HepG2 (cell line): ENCODE measurements around the gene GMEB1. TPM values are rescaled to one million over a fixed set of nuclear protein-coding genes. Genes with fewer than 3 reads are reported as not detected.

ENCODE experiments used
- ELF3 ChIP-seq: IDR thresholded peaks from 2 replicates; pipeline ENCODE4 v1.6.1; 2016; ENCODE audit warnings: missing genetic modification reagents, missing compliant biosample characterization
- FOXA1 ChIP-seq, 2 experiments: fragments of 450-650 bp in 1 of 2; sonication (generic) in 1 of 2; formaldehyde crosslinking in 1 of 2; IDR thresholded peaks; 2 replicates each; pipeline versions ENCODE4 v1.4.0 to v1.6.1; 2016 to 2020; ENCODE audit warnings: missing genetic modification reagents in 1 of 2
- MAFG ChIP-seq: sonication (generic); formaldehyde crosslinking; IDR thresholded peaks from 2 replicates; pipeline ENCODE4 v1.5.1; 2020; ENCODE audit warnings: mild to moderate bottlenecking, missing genetic modification reagents
- RERE ChIP-seq: IDR thresholded peaks from 2 replicates; pipeline ENCODE4 v1.6.1; 2016; ENCODE audit warnings: low read depth, missing genetic modification reagents, missing compliant biosample characterization
- RFX3 ChIP-seq: IDR thresholded peaks from 2 replicates; pipeline ENCODE4 v1.6.1; 2016; ENCODE audit warnings: missing biosample characterization, missing genetic modification reagents
- SP2 ChIP-seq: sonication (generic); formaldehyde crosslinking; IDR thresholded peaks from 2 replicates; pipeline ENCODE4 v1.5.1; 2020; ENCODE audit warnings: mild to moderate bottlenecking, missing genetic modification reagents
- ZFP37 ChIP-seq: sonication (generic); formaldehyde crosslinking; IDR thresholded peaks from 2 replicates; pipeline ENCODE4 v1.4.0; 2020; ENCODE audit warnings: missing genetic modification reagents, borderline replicate concordance
- polyA plus RNA-seq, 8 experiments: library from polyadenylated mRNA; depleted of rRNA in 3 of 8; stranded (reverse) in 7 of 8; unstranded in 1 of 8; fragments of >200 nt; fragmentation: Illumina TruSeq in 4 of 8; extraction: Trizol in 4 of 8; gene quantifications; 2 replicates each; pipeline versions ENCODE4 v1.2.1 to v1.2.3, GENCODE V29; 2011 to 2016; ENCODE audit warnings: low read depth in 4 of 8, missing spikeins in 1 of 8, mixed read lengths in 1 of 8; ENCODE audit not compliant: insufficient read depth in 1 of 8
- total RNA-seq, 5 experiments: library from RNA; depleted of rRNA; stranded (reverse); fragments of >200 nt; fragmentation: Illumina TruSeq; extraction: Trizol; gene quantifications; 2 replicates each; pipeline ENCODE4 v1.2.3, GENCODE V29; 2016; ENCODE audit warnings: low read depth in 1 of 5
- TF ChIP-seq, protein P1 (sequence below): sonication (generic); formaldehyde crosslinking; IDR thresholded peaks from 2 replicates; pipeline ENCODE4 v1.4.0; 2020; ENCODE audit warnings: missing genetic modification reagents
- TF ChIP-seq, protein P2 (sequence below): sonication (generic); formaldehyde crosslinking; IDR thresholded peaks from 2 replicates; pipeline ENCODE4 v1.9.0; 2021; ENCODE audit warnings: missing genetic modification reagents, borderline replicate concordance
- TF ChIP-seq, protein P3 (sequence below): sonication (generic); formaldehyde crosslinking; IDR thresholded peaks from 2 replicates; pipeline ENCODE4 v1.8.1; 2023; ENCODE audit warnings: mild to moderate bottlenecking, missing genetic modification reagents
- TF ChIP-seq, protein P4 (sequence below): sonication (generic); formaldehyde crosslinking; IDR thresholded peaks from 2 replicates; pipeline ENCODE4 v1.5.1; 2020; ENCODE audit warnings: mild to moderate bottlenecking, moderate library complexity, missing genetic modification reagents

The GMEB1 gene
- total and polyA plus RNA-seq, 2 of the 13 experiments (the other 11 are each of a cell fraction or from before 2014, with no cell fraction given): 3.0 to 6.0 TPM

GRCh38 chr1:28642847-28643635, 25.5 kb upstream of the GMEB1 start, which contains the start of gene TAF12 (continued):
- TF ChIP-seq ZFP37 (no peak), MAFG (CRISPR knock-in tag) (no peak), SP2 (CRISPR knock-in tag) (peak; percentile 71), FOXA1 (IDR thresholded peaks at IDR 0.05) (no peak), FOXA1 (CRISPR knock-in tag; IDR thresholded peaks at IDR 0.05) (0 out of 2 replicates have a peak, but pooled peaks have one; percentile 24), RFX3 (CRISPR knock-in tag) (no peak; the same call in 1 of the 2 replicates), ELF3 (CRISPR knock-in tag) (peak; percentile 97), RERE (CRISPR knock-in tag) (peak; percentile 21; the same call in 1 of the 2 replicates)
- TF ChIP-seq, protein P1, sequence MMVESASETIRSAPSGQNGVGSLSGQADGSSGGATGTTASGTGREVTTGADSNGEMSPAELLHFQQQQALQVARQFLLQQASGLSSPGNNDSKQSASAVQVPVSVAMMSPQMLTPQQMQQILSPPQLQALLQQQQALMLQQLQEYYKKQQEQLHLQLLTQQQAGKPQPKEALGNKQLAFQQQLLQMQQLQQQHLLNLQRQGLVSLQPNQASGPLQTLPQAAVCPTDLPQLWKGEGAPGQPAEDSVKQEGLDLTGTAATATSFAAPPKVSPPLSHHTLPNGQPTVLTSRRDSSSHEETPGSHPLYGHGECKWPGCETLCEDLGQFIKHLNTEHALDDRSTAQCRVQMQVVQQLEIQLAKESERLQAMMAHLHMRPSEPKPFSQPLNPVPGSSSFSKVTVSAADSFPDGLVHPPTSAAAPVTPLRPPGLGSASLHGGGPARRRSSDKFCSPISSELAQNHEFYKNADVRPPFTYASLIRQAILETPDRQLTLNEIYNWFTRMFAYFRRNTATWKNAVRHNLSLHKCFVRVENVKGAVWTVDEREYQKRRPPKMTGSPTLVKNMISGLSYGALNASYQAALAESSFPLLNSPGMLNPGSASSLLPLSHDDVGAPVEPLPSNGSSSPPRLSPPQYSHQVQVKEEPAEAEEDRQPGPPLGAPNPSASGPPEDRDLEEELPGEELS (CRISPR knock-in tag): peak; percentile 51; the same call in 1 of the 2 replicates
- TF ChIP-seq, protein P2, sequence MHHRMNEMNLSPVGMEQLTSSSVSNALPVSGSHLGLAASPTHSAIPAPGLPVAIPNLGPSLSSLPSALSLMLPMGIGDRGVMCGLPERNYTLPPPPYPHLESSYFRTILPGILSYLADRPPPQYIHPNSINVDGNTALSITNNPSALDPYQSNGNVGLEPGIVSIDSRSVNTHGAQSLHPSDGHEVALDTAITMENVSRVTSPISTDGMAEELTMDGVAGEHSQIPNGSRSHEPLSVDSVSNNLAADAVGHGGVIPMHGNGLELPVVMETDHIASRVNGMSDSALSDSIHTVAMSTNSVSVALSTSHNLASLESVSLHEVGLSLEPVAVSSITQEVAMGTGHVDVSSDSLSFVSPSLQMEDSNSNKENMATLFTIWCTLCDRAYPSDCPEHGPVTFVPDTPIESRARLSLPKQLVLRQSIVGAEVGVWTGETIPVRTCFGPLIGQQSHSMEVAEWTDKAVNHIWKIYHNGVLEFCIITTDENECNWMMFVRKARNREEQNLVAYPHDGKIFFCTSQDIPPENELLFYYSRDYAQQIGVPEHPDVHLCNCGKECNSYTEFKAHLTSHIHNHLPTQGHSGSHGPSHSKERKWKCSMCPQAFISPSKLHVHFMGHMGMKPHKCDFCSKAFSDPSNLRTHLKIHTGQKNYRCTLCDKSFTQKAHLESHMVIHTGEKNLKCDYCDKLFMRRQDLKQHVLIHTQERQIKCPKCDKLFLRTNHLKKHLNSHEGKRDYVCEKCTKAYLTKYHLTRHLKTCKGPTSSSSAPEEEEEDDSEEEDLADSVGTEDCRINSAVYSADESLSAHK: 0 out of 2 replicates have a peak, but pooled peaks have one; percentile 79
- TF ChIP-seq, protein P3, sequence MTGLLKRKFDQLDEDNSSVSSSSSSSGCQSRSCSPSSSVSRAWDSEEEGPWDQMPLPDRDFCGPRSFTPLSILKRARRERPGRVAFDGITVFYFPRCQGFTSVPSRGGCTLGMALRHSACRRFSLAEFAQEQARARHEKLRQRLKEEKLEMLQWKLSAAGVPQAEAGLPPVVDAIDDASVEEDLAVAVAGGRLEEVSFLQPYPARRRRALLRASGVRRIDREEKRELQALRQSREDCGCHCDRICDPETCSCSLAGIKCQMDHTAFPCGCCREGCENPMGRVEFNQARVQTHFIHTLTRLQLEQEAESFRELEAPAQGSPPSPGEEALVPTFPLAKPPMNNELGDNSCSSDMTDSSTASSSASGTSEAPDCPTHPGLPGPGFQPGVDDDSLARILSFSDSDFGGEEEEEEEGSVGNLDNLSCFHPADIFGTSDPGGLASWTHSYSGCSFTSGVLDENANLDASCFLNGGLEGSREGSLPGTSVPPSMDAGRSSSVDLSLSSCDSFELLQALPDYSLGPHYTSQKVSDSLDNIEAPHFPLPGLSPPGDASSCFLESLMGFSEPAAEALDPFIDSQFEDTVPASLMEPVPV (CRISPR knock-in tag): peak; percentile 89
- TF ChIP-seq, protein P4, sequence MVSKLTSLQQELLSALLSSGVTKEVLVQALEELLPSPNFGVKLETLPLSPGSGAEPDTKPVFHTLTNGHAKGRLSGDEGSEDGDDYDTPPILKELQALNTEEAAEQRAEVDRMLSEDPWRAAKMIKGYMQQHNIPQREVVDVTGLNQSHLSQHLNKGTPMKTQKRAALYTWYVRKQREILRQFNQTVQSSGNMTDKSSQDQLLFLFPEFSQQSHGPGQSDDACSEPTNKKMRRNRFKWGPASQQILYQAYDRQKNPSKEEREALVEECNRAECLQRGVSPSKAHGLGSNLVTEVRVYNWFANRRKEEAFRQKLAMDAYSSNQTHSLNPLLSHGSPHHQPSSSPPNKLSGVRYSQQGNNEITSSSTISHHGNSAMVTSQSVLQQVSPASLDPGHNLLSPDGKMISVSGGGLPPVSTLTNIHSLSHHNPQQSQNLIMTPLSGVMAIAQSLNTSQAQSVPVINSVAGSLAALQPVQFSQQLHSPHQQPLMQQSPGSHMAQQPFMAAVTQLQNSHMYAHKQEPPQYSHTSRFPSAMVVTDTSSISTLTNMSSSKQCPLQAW (CRISPR knock-in tag): peak; percentile 96
